ENCODE results near the gene RNF32.

GRCh38 chr7:156702399-156702798, 61.8 kb downstream of the RNF32 start:
- TF ChIP-seq CTCF (IDR thresholded peaks at IDR 0.05) (no peak), POLR2A (IDR thresholded peaks at IDR 0.05; ENCODE audit: low read depth) (no peak), EP300 (IDR thresholded peaks at IDR 0.05) (no peak), POLR2AphosphoS5 (IDR thresholded peaks at IDR 0.05) (no peak)
